WERI-Rb-1 (cell line): Measurements from ENCODE around the gene SEMA4D.

Source experiments
- DNase-seq: peaks from one replicate; pipeline ENCODE4 v3.0.0-alpha.2; 2020
- H3K27ac ChIP-seq: fragments of 250-450 bp; sonication (Bioruptor Pico); 2 replicates; pipeline ENCODE4 v1.5.1; 2020; ENCODE audit warnings: mild to moderate bottlenecking, moderate library complexity
- H3K27me3 ChIP-seq: fragments of 250-450 bp; sonication (Bioruptor Pico); 2 replicates; pipeline ENCODE4 v1.5.1; 2021; ENCODE audit warnings: mild to moderate bottlenecking, low read depth, moderate library complexity; ENCODE audit not compliant: insufficient read depth, severe bottlenecking
- H3K36me3 ChIP-seq: fragments of 250-450 bp; sonication (Bioruptor Pico); 2 replicates; pipeline ENCODE4 v1.5.1; 2020; ENCODE audit warnings: mild to moderate bottlenecking, moderate library complexity
- H3K4me3 ChIP-seq: 2 replicates; pipeline ENCODE4 v1.5.1; 2011; ENCODE audit warnings: low read depth, mild to moderate bottlenecking, control low read depth, low read length
- H3K9me3 ChIP-seq: fragments of 250-450 bp; sonication (Bioruptor Pico); 2 replicates; pipeline ENCODE4 v1.5.1; 2021; ENCODE audit warnings: mild to moderate bottlenecking, moderate library complexity; ENCODE audit not compliant: severe bottlenecking
- TF ChIP-seq, protein P1 (sequence below): IDR thresholded peaks from 2 replicates; pipeline ENCODE4 v1.5.1; 2011; ENCODE audit warnings: low read depth, mild to moderate bottlenecking, control low read depth, inconsistent platforms, low read length

SEMA4D gene

DNA sequence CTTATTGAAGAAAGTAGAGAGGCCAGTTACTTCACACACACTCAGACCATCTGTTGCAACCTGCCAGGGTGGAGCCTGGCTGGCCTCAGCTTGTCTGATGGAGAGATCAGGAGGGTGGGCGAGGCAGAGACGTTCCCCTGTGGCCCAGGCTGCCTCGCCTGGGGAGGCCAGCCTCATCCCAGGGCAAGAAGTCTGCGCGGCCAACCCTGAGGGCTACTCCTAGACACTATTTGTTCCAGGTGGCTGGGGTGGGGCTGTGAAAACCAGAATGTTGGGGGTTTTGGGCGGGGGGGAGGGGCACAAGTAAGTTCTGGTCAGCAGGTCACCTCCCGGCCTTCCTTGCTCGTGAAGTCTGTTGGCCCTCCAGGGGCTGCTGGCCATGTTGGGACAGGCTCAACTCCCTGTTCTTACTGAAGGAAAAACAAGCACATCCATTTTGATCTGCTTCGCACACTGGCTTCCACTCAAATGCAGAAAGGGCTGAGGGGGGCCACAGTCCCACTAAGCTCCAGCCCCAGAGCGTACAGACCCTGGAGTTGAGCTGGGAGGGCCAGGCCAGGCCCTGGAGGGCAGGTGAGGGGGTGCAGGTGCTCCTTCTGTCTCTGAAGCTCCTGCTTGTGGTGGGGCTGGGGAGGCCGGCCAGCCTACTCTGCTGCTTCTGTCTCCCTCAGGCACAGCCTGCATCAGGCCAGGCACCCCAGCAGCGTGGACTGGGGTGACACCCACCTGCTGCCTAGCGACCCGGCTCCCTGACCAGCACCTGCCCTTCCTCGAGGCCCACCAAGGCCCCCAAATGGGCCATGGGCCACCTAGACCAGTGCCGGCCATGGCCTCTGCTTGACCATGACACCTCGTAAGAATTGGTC lies 133.0 kb downstream of the SEMA4D start:
- Histone ChIP-seq H3K4me3 (no peak overlapping the region), H3K27ac (peak overlapping the region; percentile 59), H3K9me3 (no peaks in the 10 kb centered on the region), H3K36me3 (peaks cover 21% of the 10 kb centered on the region), H3K27me3 (no peaks in the 10 kb centered on the region)
- TF ChIP-seq, protein P1, sequence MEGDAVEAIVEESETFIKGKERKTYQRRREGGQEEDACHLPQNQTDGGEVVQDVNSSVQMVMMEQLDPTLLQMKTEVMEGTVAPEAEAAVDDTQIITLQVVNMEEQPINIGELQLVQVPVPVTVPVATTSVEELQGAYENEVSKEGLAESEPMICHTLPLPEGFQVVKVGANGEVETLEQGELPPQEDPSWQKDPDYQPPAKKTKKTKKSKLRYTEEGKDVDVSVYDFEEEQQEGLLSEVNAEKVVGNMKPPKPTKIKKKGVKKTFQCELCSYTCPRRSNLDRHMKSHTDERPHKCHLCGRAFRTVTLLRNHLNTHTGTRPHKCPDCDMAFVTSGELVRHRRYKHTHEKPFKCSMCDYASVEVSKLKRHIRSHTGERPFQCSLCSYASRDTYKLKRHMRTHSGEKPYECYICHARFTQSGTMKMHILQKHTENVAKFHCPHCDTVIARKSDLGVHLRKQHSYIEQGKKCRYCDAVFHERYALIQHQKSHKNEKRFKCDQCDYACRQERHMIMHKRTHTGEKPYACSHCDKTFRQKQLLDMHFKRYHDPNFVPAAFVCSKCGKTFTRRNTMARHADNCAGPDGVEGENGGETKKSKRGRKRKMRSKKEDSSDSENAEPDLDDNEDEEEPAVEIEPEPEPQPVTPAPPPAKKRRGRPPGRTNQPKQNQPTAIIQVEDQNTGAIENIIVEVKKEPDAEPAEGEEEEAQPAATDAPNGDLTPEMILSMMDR, result no peak
- DNase-seq, result peak; percentile 72

DNA sequence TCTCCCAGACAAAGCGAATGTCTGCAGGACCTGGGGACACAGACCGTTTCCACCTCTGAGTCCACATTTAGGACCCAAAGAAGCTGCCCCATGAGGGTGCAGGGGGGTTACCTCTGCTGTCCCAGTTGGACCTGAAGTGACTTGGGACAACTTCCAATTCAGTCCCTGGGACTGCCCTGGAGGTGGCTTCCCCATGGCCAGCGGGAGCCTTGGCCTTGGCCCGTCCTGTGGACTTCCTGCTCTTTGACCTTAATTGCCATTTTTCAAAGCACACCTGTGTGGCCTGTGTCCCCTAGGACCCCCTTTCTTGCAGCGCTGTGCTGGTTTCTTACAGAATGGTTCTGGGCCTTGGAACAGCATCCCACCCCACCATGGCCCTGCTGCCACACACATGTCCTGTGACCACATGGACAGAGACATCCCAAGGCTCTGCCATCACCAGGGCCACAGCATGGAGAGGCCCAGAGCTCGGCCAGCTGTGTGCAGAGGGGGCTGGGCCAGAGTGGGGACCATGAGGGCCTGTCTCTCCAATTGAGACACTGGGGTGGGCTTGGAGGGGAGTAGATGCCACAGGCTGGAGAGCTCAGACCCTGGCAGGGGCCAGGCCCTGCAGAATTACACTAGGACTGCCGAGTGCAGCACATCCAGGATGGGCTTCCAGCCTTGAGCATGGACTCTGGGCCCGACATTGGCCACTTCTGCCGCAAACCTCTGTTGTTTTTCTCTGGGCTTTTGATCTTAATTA lies 133.8 kb downstream of the SEMA4D start:
- Histone ChIP-seq H3K4me3 (no peak overlapping the region), H3K9me3 (no peaks in the 10 kb centered on the region), H3K27ac (peak overlapping the region; percentile 59), H3K27me3 (no peaks in the 10 kb centered on the region), H3K36me3 (peaks cover 26% of the 10 kb centered on the region)
- TF ChIP-seq, protein P1, result no peak
- DNase-seq, result no peak

DNA sequence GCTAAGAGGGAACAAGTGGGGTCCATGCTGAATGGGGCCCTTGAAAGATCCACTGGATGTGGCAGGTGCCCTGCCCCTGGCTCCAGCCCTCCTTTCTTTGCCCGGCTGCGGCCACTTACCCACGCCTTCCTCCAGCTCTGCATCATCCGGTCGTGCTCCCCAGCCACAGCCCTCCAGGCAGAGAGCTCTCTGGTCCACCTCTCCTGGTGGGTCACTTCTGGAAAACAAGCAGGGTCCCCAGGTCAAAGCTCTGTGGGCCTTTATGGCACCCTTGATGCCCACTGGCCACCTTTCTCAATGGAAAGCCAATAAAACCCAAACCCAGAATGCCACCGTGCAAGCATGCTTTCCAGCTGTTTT lies 134.6 kb downstream of the SEMA4D start:
- TF ChIP-seq, protein P1, result no peak
- H3K9me3 ChIP-seq, result no peaks in the 10 kb centered on the region
- H3K27me3 ChIP-seq, result no peaks in the 10 kb centered on the region
- no peak overlapping the region for H3K27ac ChIP-seq
- peaks cover 34% of the 10 kb centered on the region for H3K36me3 ChIP-seq
- H3K4me3 ChIP-seq, result no peak overlapping the region
- DNase-seq, result no peak

DNA sequence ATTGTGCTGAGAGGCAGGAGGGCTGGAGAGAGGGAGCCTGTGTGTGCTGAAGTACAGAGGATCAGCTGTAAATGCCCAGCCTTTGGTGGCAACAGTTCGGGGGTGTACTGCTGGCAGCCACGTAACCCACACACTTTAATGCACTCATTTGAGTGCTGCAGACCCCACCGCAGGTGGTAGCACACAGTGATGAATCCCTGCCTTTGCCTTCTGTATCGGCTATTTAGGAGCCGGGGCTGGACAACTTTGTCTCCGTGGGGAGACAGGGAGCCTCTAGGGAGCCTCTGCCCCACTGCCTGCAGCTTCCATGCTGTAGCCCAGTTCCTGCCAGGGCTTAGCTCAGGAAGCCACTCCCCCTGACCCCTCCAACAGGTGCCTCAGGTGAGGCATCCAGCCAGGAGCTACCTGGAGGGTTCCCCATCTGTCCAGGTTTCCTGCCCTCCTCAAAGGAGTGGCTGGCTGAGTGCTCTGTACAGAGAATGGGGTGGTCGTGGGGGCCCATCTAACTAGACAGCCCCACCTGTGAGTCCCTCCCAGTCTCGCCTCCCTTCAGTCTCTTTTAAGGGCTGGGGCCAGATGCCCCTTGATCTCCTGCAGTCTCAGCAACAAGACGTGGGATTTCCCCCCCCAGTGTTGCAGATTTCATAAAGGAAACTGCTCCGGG lies 135.1 kb downstream of the SEMA4D start:
- H3K27ac ChIP-seq, result no peak overlapping the region
- no peaks in the 10 kb centered on the region for H3K9me3 ChIP-seq
- H3K36me3 ChIP-seq, result peaks cover 37% of the 10 kb centered on the region
- DNase-seq, result no peak
- TF ChIP-seq, protein P1, result no peak
- H3K27me3 ChIP-seq, result no peaks in the 10 kb centered on the region
- H3K4me3 ChIP-seq, result no peak overlapping the region

DNA sequence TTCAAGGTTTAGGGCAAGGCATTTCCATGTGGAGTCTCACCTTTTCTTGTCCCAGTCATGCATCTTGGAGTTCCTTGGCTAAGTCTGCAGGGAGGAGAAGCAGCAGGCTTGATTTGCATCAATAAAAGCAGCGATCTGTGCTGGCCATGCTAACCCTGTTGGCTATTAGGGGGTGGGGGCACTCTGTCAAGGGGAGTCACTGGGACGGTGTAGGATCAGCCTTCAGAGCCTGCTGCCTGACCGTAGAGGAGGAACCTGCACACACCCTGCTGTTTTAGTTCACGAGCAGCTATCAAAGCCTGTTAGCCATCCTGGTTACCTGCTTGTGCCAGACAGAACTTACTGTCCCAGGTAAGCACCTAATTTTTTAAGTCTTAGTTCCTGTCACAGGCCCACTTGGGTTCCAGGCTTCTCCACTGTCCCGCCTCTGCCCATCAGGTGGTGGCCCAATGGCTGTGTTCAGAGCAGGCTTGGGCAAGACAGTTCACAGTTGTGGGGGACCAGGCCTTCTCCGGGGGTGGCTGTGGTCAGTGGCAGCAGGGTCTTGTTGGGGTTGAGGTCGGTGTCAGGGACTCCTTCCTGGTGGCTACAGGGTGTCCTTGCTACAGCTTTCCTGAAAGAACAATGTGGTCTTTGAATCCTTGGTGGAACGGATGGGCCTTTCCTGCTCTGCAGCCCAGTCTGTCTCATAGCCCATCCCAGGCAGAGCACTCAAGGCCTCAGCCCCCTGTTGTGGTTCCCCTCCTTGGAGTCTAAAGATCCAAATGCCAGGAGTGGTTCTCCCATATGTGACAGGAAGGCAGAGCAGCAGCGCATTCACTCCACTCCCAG lies 135.9 kb downstream of the SEMA4D start:
- Histone ChIP-seq H3K27me3 (no peaks in the 10 kb centered on the region), H3K4me3 (no peak overlapping the region), H3K27ac (no peak overlapping the region), H3K36me3 (peaks cover 42% of the 10 kb centered on the region), H3K9me3 (no peaks in the 10 kb centered on the region)
- TF ChIP-seq, protein P1, result no peak
- DNase-seq, result no peak
